Smooth muscle cell (in vitro differentiated cells): Measurements from ENCODE around the gene NENF. TPM values are rescaled to one million over a fixed set of nuclear protein-coding genes. Genes with fewer than 3 reads are reported as not detected.

ENCODE experiments used
- DNase-seq: peaks from one replicate; lab custom pipeline; 2025; ENCODE audit not compliant: unreplicated experiment; lab: John Stamatoyannopoulos, UW
- H2AFZ ChIP-seq: fragments of 200-600 bp; sonication (generic); 2 replicates; pipeline ENCODE4 v1.6.0; 2016; ENCODE audit warnings: antibody characterized with exemption, low read depth, mild to moderate bottlenecking
- H3F3A ChIP-seq: fragments of 200-600 bp; sonication (generic); 2 replicates; pipeline ENCODE4 v1.6.0; 2017; ENCODE audit warnings: antibody characterized with exemption, low read depth
- H3K27ac ChIP-seq: fragments of 200-600 bp; sonication (generic); 2 replicates; pipeline ENCODE4 v1.5.1; 2016; ENCODE audit warnings: low read depth, mild to moderate bottlenecking
- H3K27me3 ChIP-seq: fragments of 200-600 bp; sonication (generic); 2 replicates; pipeline ENCODE4 v1.6.1; 2016; ENCODE audit warnings: low read depth, mild to moderate bottlenecking
- H3K36me3 ChIP-seq: fragments of 200-600 bp; sonication (generic); 2 replicates; pipeline ENCODE4 v1.5.1; 2016; ENCODE audit warnings: low read depth
- H3K4me1 ChIP-seq: fragments of 200-600 bp; sonication (generic); 2 replicates; pipeline ENCODE4 v1.5.1; 2016; ENCODE audit warnings: low read depth
- H3K4me2 ChIP-seq: fragments of 200-600 bp; sonication (generic); 2 replicates; pipeline ENCODE4 v1.6.0; 2016; ENCODE audit warnings: mild to moderate bottlenecking
- H3K4me3 ChIP-seq: fragments of 200-600 bp; sonication (generic); 2 replicates; pipeline ENCODE4 v1.5.1; 2016; ENCODE audit warnings: mild to moderate bottlenecking
- H3K79me2 ChIP-seq: fragments of 200-600 bp; sonication (generic); 2 replicates; pipeline ENCODE4 v1.6.0; 2016; ENCODE audit warnings: low read depth, mild to moderate bottlenecking
- H3K9ac ChIP-seq: fragments of 200-600 bp; sonication (generic); 2 replicates; pipeline ENCODE4 v1.6.0; 2016; ENCODE audit warnings: low read depth
- H3K9me3 ChIP-seq: fragments of 200-600 bp; sonication (generic); replicated peaks from 2 replicates; pipeline ENCODE4 v1.5.1; 2016; ENCODE audit warnings: low read depth
- H4K20me1 ChIP-seq: fragments of 200-600 bp; sonication (generic); 2 replicates; pipeline ENCODE4 v1.6.0; 2016; ENCODE audit warnings: low read depth
- CTCF ChIP-seq: fragments of 200-600 bp; sonication (generic); IDR thresholded peaks from 2 replicates; pipeline ENCODE4 v1.5.1; 2017; ENCODE audit warnings: borderline replicate concordance, mild to moderate bottlenecking, antibody characterized with exemption; ENCODE audit not compliant: insufficient read depth, poor library complexity, severe bottlenecking
- WGBS: methylation state at CpG from one replicate; pipeline ENCODE4 v1.1.7; 2016; ENCODE audit warnings: low lambda C conversion rate; 5-methylcytosine and 5-hydroxymethylcytosine counted together
- polyA plus RNA-seq: library from polyadenylated mRNA; unstranded; fragments of >200 nt; fragmentation: Nextera tagmentation; extraction: Ambion mirVana; gene quantifications from 2 replicates; pipeline ENCODE4 v1.2.1, GENCODE V29; 2016
- total RNA-seq: library from RNA; depleted of rRNA; stranded (reverse); fragments of >200 nt; gene quantifications from 2 replicates; pipeline ENCODE4 v1.2.3, GENCODE V29; 2014

The NENF gene
- total and polyA plus RNA-seq, 2 experiments from 2014 or later = 53.9 to 90.7 TPM

- H3F3A ChIP-seq = no peaks in the 10 kb centered on the region
- no peak for TF ChIP-seq CTCF
- no peak for DNase-seq
- no peak overlapping the region for H3K27ac ChIP-seq
- H4K20me1 ChIP-seq = no peaks in the 10 kb centered on the region
- H3K9me3 ChIP-seq = peaks cover 9% of the 10 kb centered on the region
- no peaks in the 10 kb centered on the region for H3K36me3 ChIP-seq
- H3K27me3 ChIP-seq = no peaks in the 10 kb centered on the region
- H3K4me1 ChIP-seq = no peaks in the 10 kb centered on the region
- no peak overlapping the region for H2AFZ ChIP-seq
- H3K4me2 ChIP-seq = no peak overlapping the region
- no peak overlapping the region for H3K9ac ChIP-seq
- no peaks in the 10 kb centered on the region for H3K79me2 ChIP-seq
- no peak overlapping the region for H3K4me3 ChIP-seq
- 95% methylated on average over 3 of the region's 3 CpGs for WGBS
Measured at GRCh38 chr1:212396638-212397037, 36.1 kb upstream of the NENF start.

- DNase-seq = no peak
Measured at GRCh38 chr1:212397171-212397570, 35.5 kb upstream of the NENF start.

GRCh38 chr1:212401042-212401441 lies 31.7 kb upstream of the NENF start:
- H2AFZ ChIP-seq = no peak overlapping the region
- H3F3A ChIP-seq = no peaks in the 10 kb centered on the region
- no peak overlapping the region for H3K4me3 ChIP-seq
- no peak overlapping the region for H3K9ac ChIP-seq
- peaks cover 9% of the 10 kb centered on the region for H3K9me3 ChIP-seq
- H3K36me3 ChIP-seq = no peaks in the 10 kb centered on the region
- WGBS = 97% methylated on average over 4 of the region's 4 CpGs
- no peaks in the 10 kb centered on the region for H3K79me2 ChIP-seq
- no peak for DNase-seq
- H3K27me3 ChIP-seq = no peaks in the 10 kb centered on the region
- no peak overlapping the region for H3K27ac ChIP-seq
- H3K4me1 ChIP-seq = no peaks in the 10 kb centered on the region
- no peaks in the 10 kb centered on the region for H4K20me1 ChIP-seq
- no peak for TF ChIP-seq CTCF
- H3K4me2 ChIP-seq = no peak overlapping the region

More at GRCh38 chr1:212397171-212397570, 35.5 kb upstream of the NENF start:
- Histone ChIP-seq H3K9ac (no peak overlapping the region), H3K27ac (no peak overlapping the region), H4K20me1 (no peaks in the 10 kb centered on the region), H2AFZ (no peak overlapping the region), H3K4me1 (no peaks in the 10 kb centered on the region), H3K4me3 (no peak overlapping the region), H3K4me2 (no peak overlapping the region), H3K9me3 (peaks cover 9% of the 10 kb centered on the region), H3K79me2 (no peaks in the 10 kb centered on the region), H3K27me3 (no peaks in the 10 kb centered on the region), H3K36me3 (no peaks in the 10 kb centered on the region), H3F3A (no peaks in the 10 kb centered on the region)
- 95% methylated on average over 1 of the region's 1 CpG for WGBS
- no peak for TF ChIP-seq CTCF

GRCh38 chr1:212401838-212402582 lies 30.7 kb upstream of the NENF start:
- H3K36me3 ChIP-seq = no peaks in the 10 kb centered on the region
- H2AFZ ChIP-seq = no peak overlapping the region
- no peaks in the 10 kb centered on the region for H4K20me1 ChIP-seq
- no peak overlapping the region for H3K4me2 ChIP-seq
- no peaks in the 10 kb centered on the region for H3K27me3 ChIP-seq
- TF ChIP-seq CTCF = no peak
- H3K79me2 ChIP-seq = no peaks in the 10 kb centered on the region
- H3F3A ChIP-seq = no peaks in the 10 kb centered on the region
- no peak overlapping the region for H3K4me3 ChIP-seq
- H3K4me1 ChIP-seq = no peaks in the 10 kb centered on the region
- H3K9me3 ChIP-seq = peaks cover 6% of the 10 kb centered on the region
- WGBS = 87% methylated on average over 7 of the region's 7 CpGs
- H3K27ac ChIP-seq = no peak overlapping the region
- H3K9ac ChIP-seq = no peak overlapping the region
- no peak for DNase-seq
